K562 (cell line): Measurements from ENCODE around the gene TNFSF9. TPM values are rescaled to one million over a fixed set of nuclear protein-coding genes. Genes with fewer than 3 reads are reported as not detected.
A peak's percentile ranks its signal among the peaks of the same experiment; 100 is the strongest.

Source experiments
- ARHGAP35 ChIP-seq: fragments of 450-650 bp; IDR thresholded peaks from 2 replicates; pipeline ENCODE4 v1.6.1; 2018; ENCODE audit not compliant: partially characterized antibody
- CHAMP1 ChIP-seq: fragments of 450-650 bp; IDR thresholded peaks from 2 replicates; pipeline ENCODE4 v1.6.1; 2016; ENCODE audit warnings: mild to moderate bottlenecking
- CTCFL ChIP-seq: IDR thresholded peaks from 2 replicates; pipeline ENCODE4 v1.6.1; 2011; ENCODE audit warnings: borderline replicate concordance, low read depth, mild to moderate bottlenecking, moderate library complexity, low read length; ENCODE audit not compliant: insufficient read depth, poor library complexity, severe bottlenecking
- E2F6 ChIP-seq, 2 experiments: IDR thresholded peaks; 2 replicates each; pipeline ENCODE4 v1.6.1; 2011; ENCODE audit warnings: borderline replicate concordance in 1 of 2, control low read depth in 1 of 2, low read depth in 1 of 2, low read length in 1 of 2, mild to moderate bottlenecking in 1 of 2, mixed read lengths in 1 of 2, moderate library complexity in 1 of 2; ENCODE audit not compliant: insufficient read depth in 1 of 2, insufficient read length in 1 of 2, poor library complexity in 1 of 2, severe bottlenecking in 1 of 2; ENCODE audit errors: extremely low read depth in 1 of 2
- ETV5 ChIP-seq: sonication (generic); formaldehyde crosslinking; IDR thresholded peaks from 2 replicates; pipeline ENCODE4 v1.4.0; 2020; ENCODE audit warnings: low read depth, mild to moderate bottlenecking, missing genetic modification reagents
- GATAD2A ChIP-seq: fragments of 450-650 bp; IDR thresholded peaks from 2 replicates; pipeline ENCODE4 v1.6.1; 2017
- L3MBTL2 ChIP-seq: fragments of 450-650 bp; IDR thresholded peaks from 2 replicates; pipeline ENCODE4 v1.6.1; 2016; ENCODE audit warnings: mild to moderate bottlenecking, moderate library complexity
- MYC ChIP-seq, 2 experiments: fragments of 250-450 bp in 1 of 2; sonication (Bioruptor Pico) in 1 of 2; IDR thresholded peaks; 2 replicates each; pipeline versions ENCODE4 v1.5.1 to v1.6.1; 2012 to 2021; ENCODE audit warnings: low read depth in 2 of 2, borderline replicate concordance in 1 of 2, improper control_type of control experiment in 1 of 2, low read length in 1 of 2, mild to moderate bottlenecking in 1 of 2, moderate library complexity in 1 of 2
- NELFE ChIP-seq: IDR thresholded peaks from 2 replicates; pipeline ENCODE4 v1.6.1; 2011; ENCODE audit warnings: mild to moderate bottlenecking; ENCODE audit not compliant: insufficient read depth, insufficient read length
- PKNOX1 ChIP-seq: fragments of 450-650 bp; IDR thresholded peaks from 2 replicates; pipeline ENCODE4 v1.6.1; 2016
- POLR3G ChIP-seq: IDR thresholded peaks from 2 replicates; pipeline ENCODE4 v1.6.1; 2011; ENCODE audit not compliant: insufficient read length, insufficient replicate concordance; ENCODE audit errors: extremely low read depth
- ZBTB49 ChIP-seq: sonication (generic); formaldehyde crosslinking; IDR thresholded peaks from 2 replicates; pipeline ENCODE4 v1.8.0; 2022; ENCODE audit warnings: missing genetic modification reagents, mild to moderate bottlenecking, borderline replicate concordance
- ZNF347 ChIP-seq: fragments of 450-650 bp; formaldehyde crosslinking; IDR thresholded peaks from 2 replicates; pipeline ENCODE4 v1.4.0; 2020; ENCODE audit warnings: low read depth, mild to moderate bottlenecking, moderate library complexity
- polyA plus RNA-seq, 8 experiments: library from polyadenylated mRNA; depleted of rRNA in 4 of 8; stranded (reverse) in 5 of 8; unstranded in 3 of 8; fragments of >200 nt; fragmentation: Nextera tagmentation in 2 of 8; fragmentation: Illumina TruSeq in 1 of 8; extraction: Ambion mirVana in 2 of 8; extraction: Trizol in 1 of 8; gene quantifications; 2 replicates each; pipeline versions ENCODE4 v1.2.1 to v1.2.3, GENCODE V29; 2011 to 2014; ENCODE audit warnings: inconsistent platforms in 1 of 8, missing spikeins in 1 of 8
- total RNA-seq, 7 experiments: library from RNA; depleted of rRNA in 6 of 7; stranded (reverse); fragments of >200 nt in 6 of 7; fragmentation: Illumina TruSeq in 2 of 7; extraction: Trizol in 2 of 7; gene quantifications; 2 replicates each; pipeline versions ENCODE4 v1.2.1 to v1.2.3, GENCODE V29; 2011 to 2021; ENCODE audit warnings: low replicate concordance in 1 of 7

The TNFSF9 gene
- total and polyA plus RNA-seq, 9 of the 15 experiments (the other 6 are each of a cell fraction or from before 2014, with no cell fraction given), result 1.4 to 17.9 (median 6.5) TPM

GRCh38 chr19:6481541-6482342 is 49.1 kb upstream of the TNFSF9 start, which contains the start of gene DENND1C (continued):
- TF ChIP-seq ZBTB49 (CRISPR knock-in tag) (0 out of 2 replicates have a peak, but pooled peaks have one; percentile 17), ETV5 (no peak), NELFE (no peak), CTCFL (peak; percentile 90), E2F6 (IDR thresholded peaks at IDR 0.05; ENCODE audit: borderline replicate concordance in 1 of 2, extremely low read depth in 1 of 2, insufficient read depth in 1 of 2, insufficient read length in 1 of 2, low read depth in 1 of 2, low read length in 1 of 2, poor library complexity in 1 of 2, severe bottlenecking in 1 of 2) (peak in 1 of 2 experiments; percentile 8), PKNOX1 (0 out of 2 replicates have a peak, but pooled peaks have one; percentile 4), MYC (IDR thresholded peaks at IDR 0.05; ENCODE audit: low read depth, low read length) (peak; percentile 50; the same call in 1 of the 2 replicates), MYC (CRISPR knock-in tag; IDR thresholded peaks at IDR 0.05; ENCODE audit: borderline replicate concordance, low read depth) (no peak), ARHGAP35 (no peak), POLR3G (no peak), ZNF347 (no peak), CHAMP1 (no peak), L3MBTL2 (peak; percentile 55; the same call in 1 of the 2 replicates), GATAD2A (no peak)
